Fibroblast of skin of left quadriceps (primary cell): Measurements from ENCODE around the gene NCMAP.
"Not testable (repeated sequence)": the region's sequence is repeated elsewhere in the genome, so short reads cannot be mapped to it uniquely, and the experiment has no call there.

Source experiments
- DNase-seq, 2 experiments: peaks; one replicate each; pipeline ENCODE4 v3.0.0-alpha.2; 2013; ENCODE audit warnings: low read depth in 2 of 2

NCMAP gene

DNA sequence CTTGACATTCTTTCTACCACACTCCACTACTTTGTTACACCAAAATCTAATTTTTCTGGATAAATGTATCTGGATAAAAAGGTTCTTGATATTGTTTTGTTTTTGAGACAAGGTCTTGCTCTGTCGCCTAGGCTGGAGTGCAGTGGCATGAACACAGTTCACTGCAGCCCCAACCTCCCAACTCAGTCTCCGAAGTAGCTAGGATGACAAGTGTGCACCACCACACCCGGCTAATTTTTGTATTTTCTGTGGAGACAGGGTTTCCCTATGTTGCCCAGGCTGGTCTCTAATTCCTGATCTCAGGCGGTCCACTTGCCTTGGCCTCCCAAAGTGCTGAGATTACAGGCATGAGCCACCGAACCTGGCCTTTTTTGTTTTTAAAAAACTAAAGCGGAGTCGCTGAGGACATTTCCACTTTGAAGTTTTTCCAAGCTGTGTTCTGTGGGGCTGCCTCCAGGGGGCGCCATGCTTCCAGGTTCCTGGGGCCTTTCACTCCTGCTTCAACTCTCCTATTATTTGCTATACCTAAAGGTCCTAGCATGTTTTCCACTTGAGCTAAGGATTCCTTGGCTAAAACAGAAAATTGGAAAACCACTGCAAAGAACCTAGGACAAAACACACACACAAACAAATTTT, 14.1 kb upstream of the NCMAP start:
- DNase-seq, result no peak

DNA sequence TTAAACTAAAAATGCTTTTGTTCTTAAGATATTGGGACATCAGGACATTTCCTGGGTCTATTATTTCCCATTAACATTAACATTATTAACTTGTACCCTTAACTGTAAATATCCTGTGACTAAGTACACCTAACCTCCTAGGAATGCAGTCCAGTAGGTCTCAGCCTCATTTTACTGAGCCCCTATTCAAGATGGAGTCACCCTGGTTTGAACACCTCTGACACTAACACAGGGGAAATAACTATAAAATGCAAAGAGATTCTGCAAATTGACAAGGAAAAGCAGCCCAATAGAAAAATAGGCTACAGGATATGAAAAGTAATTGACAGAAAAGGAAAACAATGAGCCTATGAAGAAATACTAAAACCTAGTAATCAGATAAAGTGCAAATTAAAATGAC, 11.6 kb upstream of the NCMAP start:
- no peak for DNase-seq

DNA sequence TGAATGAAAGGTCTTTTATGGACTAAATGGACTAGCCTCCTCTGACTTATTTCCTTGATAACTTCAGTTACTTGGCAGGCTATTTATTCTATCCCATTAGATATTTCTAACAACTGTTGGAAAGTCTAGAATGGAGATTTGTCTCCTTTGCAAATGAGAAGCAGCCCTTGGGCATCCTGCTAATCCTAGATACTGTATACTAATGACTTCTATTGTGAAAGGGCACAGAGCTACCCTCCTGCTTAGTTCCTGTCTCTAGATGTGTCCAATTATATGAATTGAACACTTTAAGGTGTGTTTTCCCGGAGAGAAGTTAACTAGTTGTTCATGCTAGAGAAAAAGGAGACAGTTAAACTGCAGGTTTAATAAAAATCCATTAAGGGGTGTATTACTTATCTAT, 10.2 kb upstream of the NCMAP start:
- DNase-seq, result no peak

DNA sequence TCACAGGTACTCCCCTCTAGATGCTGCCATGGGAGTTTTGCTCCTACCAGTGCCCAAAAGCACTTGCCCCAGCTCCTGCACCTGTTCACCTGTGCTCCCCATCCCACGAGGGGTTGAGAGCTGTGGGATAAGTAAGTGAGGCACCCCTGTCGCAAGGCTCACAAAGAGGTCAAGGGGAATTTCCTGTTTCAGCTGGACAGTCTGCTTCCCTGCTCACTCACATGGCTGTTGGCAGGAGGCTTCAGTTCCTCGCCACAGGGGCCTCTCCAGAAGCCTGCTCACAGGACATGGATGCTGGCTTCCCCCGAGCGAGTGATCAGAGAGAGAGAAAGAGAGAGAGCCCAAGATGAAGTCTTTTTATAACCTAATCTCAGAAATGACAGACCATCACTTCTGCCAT, 8.7 kb upstream of the NCMAP start:
- no peak for DNase-seq

DNA sequence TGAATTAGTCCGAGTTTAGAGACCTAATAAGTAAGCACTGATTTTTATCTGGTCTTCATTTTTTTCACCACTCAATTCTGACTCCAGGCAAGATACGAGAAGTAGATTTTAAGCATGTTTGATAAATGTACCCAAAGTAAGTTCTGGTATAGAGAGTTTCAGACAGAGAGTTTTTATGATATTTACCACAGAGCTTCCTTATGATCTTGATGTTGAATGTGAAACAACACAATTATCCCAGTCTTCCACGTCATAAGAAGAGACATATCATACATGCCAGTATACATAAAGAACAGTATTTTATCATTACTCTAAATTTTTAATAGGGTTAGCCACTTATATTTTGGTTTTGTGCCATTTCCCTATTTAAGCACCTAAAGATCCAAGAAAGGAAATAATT, 7.8 kb upstream of the NCMAP start:
- no peak for DNase-seq

- DNase-seq, result not testable (repeated sequence)
Measured at GRCh38 chr1:24549210-24549609, 6.7 kb upstream of the NCMAP start.

GRCh38 chr1:24551290-24551959, 4.5 kb upstream of the NCMAP start:
- DNase-seq, result no peak

DNA sequence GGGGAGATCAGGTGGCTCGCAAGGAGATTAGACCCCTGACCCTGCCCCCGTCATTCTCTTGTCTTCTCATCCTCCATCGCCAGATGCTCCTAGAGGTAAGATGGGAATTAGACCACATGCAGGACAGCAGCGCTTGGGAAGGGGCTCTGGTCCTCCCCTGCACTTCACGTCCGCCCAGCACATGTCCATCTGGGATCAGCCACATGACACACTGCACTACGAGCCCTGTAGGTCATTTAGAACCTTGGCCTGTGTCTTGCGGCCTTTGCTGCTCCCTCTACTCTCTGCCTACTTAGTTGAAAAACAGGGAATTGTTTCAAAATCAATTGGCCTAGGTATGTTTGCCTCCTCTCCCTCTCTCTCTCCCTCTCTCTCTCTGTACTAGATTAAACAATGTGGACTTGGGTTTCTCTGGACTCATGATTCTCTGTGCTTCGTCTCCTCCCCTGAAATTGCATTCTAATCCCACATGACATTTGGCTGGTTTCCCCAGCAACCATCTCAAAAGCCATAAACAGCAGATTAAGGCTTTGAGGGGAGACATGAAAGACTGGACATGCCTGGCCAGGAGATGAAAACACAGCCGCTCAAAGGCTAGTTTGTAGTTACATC, 3.8 kb upstream of the NCMAP start:
- no peak for DNase-seq

- no peak for DNase-seq
Measured at GRCh38 chr1:24553931-24554330, 2.0 kb upstream of the NCMAP start.

DNA sequence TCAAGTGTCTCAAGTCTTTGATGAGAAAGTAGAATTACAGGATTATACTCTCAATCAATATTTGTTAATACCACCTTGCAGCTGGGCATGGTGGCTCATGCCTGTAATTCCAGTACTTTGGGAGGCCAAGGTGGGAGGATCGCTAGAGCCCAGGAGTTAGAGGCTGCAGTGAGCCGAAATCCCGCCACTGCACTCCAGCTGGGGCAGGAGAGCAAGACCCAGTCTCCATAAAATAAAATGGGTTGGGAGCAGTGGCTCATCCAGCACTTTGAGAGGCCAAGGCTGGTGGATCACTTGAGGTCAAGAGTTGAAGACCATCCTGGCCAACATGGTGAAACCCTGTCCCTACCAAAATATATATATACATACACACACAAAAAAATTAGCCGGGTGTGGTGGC, 1.2 kb upstream of the NCMAP start:
- no peak for DNase-seq

- no peak for DNase-seq
Measured at GRCh38 chr1:24556414-24556795, 518 bp downstream of the NCMAP start.

GRCh38 chr1:24557220-24557619, 1.3 kb downstream of the NCMAP start:
- DNase-seq, result no peak

DNA sequence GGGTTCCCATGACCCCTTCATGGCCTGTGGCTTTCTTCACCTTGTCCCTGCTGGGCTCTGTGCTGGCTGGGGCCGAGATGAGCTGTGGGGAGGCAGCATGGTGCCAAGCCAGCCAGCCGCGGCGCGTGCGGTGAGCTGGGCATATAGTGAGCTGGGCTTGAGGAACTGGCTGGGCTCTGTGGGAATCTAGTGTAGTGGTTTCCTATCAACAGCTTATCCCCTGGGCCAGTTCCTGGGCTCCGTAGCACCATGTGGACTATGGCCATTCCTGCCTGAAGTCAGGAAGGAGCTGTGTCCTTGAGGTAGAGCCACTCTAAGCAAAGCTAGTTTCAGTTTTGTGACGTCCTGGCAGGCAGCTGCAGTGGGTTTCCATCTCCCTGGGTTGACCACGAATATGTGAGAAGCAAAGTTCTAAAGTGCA, 1.8 kb downstream of the NCMAP start:
- DNase-seq, result no peak

- no peak for DNase-seq
Measured at GRCh38 chr1:24558455-24558854, 2.6 kb downstream of the NCMAP start.

GRCh38 chr1:24558902-24559791, 3.3 kb downstream of the NCMAP start:
- no peak for DNase-seq

DNA sequence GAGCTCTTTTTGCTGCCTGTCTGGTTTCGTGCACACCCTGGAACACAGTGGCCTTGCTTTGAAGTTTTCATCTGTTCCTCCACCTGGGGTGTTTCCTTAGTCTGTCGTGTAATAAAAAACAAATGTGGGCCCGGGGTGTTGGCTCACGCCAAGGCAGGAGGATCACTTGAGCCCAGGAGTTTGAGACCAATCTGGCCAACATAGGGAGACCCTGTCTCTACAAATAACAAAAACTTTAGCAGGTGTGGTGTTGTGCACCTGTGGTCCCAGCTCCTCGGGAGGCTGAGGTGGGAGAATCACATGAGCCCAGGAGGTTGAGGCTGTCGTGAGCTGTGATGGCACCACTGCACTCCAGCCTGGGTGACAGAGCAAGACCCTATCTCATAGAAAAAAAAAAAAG, 4.5 kb downstream of the NCMAP start:
- DNase-seq, result no peak

- no peak for DNase-seq
Measured at GRCh38 chr1:24562625-24563024, 6.7 kb downstream of the NCMAP start.

- no peak for DNase-seq
Measured at GRCh38 chr1:24564695-24565094, 8.8 kb downstream of the NCMAP start.

DNA sequence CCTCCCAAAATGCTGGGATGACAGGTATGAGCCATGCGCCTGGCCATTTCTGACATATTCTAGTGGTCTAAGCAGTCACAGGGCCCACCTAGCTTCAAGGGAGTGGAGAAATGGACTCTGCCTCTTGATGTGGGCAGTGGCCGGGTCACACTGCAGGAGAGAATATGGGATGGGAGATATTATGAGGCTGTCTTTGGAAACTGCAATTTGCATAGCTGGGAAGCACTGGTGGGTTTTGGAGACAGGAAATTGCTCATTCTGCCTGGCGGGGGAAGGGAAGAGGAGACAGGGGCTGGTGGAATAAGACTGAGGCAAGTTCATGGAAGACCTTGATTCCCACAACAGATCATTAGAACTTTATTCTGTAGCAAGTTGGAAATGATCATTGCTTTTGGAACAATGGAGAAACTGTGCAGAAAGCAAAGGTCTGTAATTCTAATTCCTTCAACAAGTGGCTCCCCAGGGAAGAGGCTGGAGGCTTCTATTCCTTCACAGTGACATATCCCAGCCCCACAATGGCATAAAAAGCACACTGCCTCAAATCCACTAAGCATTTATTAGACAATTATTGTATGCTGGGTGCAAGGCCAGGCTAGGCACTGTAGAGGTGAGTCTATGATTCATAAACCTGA, 10.5 kb downstream of the NCMAP start:
- peak in 1 of 2 experiments; percentile 5 for DNase-seq

- no peak for DNase-seq
Measured at GRCh38 chr1:24567792-24568388, 12.0 kb downstream of the NCMAP start.

- no peak for DNase-seq
Measured at GRCh38 chr1:24568475-24568874, 12.6 kb downstream of the NCMAP start.
